ENCODE data around the gene COPZ2. TPM values are rescaled to one million over a fixed set of nuclear protein-coding genes. Genes with fewer than 3 reads are reported as not detected.

COPZ2 gene
- total RNA-seq, 1 experiment from 2014 or later = not detected

DNA sequence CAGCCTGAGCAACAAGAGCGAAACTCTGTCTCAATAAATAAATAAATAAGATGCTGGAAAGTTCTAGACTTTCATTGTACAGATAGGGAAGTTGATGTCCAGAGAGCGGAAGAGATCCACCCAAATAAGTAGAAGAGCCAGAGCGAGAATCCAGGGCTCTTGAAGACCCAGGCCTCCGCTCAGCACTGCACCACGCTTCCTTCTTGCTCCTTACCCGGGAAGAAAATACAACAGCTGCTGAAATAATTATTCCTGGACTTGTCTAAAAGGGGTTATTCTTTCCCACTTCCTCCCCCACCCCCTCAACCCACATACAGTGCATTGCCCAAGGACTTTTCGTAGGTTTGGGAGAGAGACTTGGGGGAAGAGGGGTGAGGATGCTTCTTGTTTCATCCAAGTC, 40.0 kb downstream of the COPZ2 start:
- RAD21 ChIA-PET (ENCODE audit: low non-redundant PET in 1 of 2, low total read pairs in 2 of 2, uncharacterized antibody in 2 of 2, unreplicated experiment in 2 of 2) = no interaction called here
- intact Hi-C loops (cut with micrococcal nuclease) = no loop called here
- no peak for ATAC-seq
- Histone ChIP-seq H3K4me1 (ENCODE audit: control insufficient read depth in 1 of 2, insufficient read depth in 2 of 2, low read length in 2 of 2) (peaks cover 2 to 15% of the 10 kb centered on the region in 2 experiments), H3K9me3 (ENCODE audit: control insufficient read depth in 1 of 2, insufficient read depth in 1 of 2, low read depth in 1 of 2, low read length in 2 of 2) (no peaks in the 10 kb centered on the region), H3K9me2 (ENCODE audit: insufficient read depth) (no peaks in the 10 kb centered on the region), H3K27me3 (ENCODE audit: insufficient read depth, low read length) (no peaks in the 10 kb centered on the region), H3K4me2 (ENCODE audit: low read length) (no peak overlapping the region), H3K79me2 (ENCODE audit: insufficient read depth, low read length) (no peaks in the 10 kb centered on the region), H3K9ac (ENCODE audit: low read length) (no peak overlapping the region), H2AFZ (ENCODE audit: low read depth, low read length, poor library complexity, severe bottlenecking) (no peak overlapping the region), H3K4me3 (replicated peaks in 1 of 2; ENCODE audit: low read depth in 1 of 2, low read length in 2 of 2) (no peak overlapping the region), H3K36me3 (ENCODE audit: control insufficient read depth in 1 of 2, insufficient read depth in 2 of 2, low read length in 2 of 2) (no peaks in the 10 kb centered on the region), H3K27ac (ENCODE audit: low read depth, low read length) (no peak overlapping the region), H4K20me1 (ENCODE audit: insufficient read depth) (no peaks in the 10 kb centered on the region)
- POLR2A ChIA-PET = no interaction called here
- TF ChIP-seq EZH2phosphoT487 (IDR thresholded peaks at IDR 0.05; ENCODE audit: borderline replicate concordance) = no peak
- no peak for TF ChIP-seq CBX3 (IDR thresholded peaks at IDR 0.05; ENCODE audit: low read depth)
- TF ChIP-seq, protein P1, sequence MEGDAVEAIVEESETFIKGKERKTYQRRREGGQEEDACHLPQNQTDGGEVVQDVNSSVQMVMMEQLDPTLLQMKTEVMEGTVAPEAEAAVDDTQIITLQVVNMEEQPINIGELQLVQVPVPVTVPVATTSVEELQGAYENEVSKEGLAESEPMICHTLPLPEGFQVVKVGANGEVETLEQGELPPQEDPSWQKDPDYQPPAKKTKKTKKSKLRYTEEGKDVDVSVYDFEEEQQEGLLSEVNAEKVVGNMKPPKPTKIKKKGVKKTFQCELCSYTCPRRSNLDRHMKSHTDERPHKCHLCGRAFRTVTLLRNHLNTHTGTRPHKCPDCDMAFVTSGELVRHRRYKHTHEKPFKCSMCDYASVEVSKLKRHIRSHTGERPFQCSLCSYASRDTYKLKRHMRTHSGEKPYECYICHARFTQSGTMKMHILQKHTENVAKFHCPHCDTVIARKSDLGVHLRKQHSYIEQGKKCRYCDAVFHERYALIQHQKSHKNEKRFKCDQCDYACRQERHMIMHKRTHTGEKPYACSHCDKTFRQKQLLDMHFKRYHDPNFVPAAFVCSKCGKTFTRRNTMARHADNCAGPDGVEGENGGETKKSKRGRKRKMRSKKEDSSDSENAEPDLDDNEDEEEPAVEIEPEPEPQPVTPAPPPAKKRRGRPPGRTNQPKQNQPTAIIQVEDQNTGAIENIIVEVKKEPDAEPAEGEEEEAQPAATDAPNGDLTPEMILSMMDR (IDR thresholded peaks at IDR 0.05 in 2 of 3, conservative IDR thresholded peaks at IDR 0.05 in 1 of 3; ENCODE audit: borderline replicate concordance in 1 of 3, insufficient read depth in 1 of 3, low read depth in 2 of 3, low read length in 2 of 3) = no peak
- TF ChIP-seq CEBPB (IDR thresholded peaks at IDR 0.05; ENCODE audit: low read depth) = no peak
- TF ChIP-seq, protein P2, sequence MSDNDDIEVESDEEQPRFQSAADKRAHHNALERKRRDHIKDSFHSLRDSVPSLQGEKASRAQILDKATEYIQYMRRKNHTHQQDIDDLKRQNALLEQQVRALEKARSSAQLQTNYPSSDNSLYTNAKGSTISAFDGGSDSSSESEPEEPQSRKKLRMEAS (IDR thresholded peaks at IDR 0.05) = no peak
- no peak for TF ChIP-seq YY1 (IDR thresholded peaks at IDR 0.05; ENCODE audit: extremely low read depth, insufficient replicate concordance, low read depth, low read length)
- TF ChIP-seq, protein P3, sequence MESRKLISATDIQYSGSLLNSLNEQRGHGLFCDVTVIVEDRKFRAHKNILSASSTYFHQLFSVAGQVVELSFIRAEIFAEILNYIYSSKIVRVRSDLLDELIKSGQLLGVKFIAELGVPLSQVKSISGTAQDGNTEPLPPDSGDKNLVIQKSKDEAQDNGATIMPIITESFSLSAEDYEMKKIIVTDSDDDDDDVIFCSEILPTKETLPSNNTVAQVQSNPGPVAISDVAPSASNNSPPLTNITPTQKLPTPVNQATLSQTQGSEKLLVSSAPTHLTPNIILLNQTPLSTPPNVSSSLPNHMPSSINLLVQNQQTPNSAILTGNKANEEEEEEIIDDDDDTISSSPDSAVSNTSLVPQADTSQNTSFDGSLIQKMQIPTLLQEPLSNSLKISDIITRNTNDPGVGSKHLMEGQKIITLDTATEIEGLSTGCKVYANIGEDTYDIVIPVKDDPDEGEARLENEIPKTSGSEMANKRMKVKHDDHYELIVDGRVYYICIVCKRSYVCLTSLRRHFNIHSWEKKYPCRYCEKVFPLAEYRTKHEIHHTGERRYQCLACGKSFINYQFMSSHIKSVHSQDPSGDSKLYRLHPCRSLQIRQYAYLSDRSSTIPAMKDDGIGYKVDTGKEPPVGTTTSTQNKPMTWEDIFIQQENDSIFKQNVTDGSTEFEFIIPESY (IDR thresholded peaks at IDR 0.05; ENCODE audit: extremely low read depth, insufficient replicate concordance, low read length) = no peak
- CTCF ChIA-PET = interaction anchor here (1.1 kb wide), 1 partner anchor 9 kb away, joined by 5 read pairs; no protein-coding TSS in a partner anchor
- no peak for DNase-seq (ENCODE audit: low read depth, low spot score)
- BruUV-seq (replicated peaks) = no TSS peak

All from HCT116 (cell line).